GM12878 (cell line): ENCODE data around the gene MYOZ2. TPM values are rescaled to one million over a fixed set of nuclear protein-coding genes. Genes with fewer than 3 reads are reported as not detected.

Experiments used
- ATAC-seq: fragments of 200-7000 bp; cut with Tn5 transposase; 3 replicates; pipeline ENCODE4 v1.9.1; 2020; ENCODE audit warnings: mild to moderate bottlenecking, moderate library complexity
- BruUV-seq: library from RNA; stranded (reverse); fragments of 400-500 nt; replicated peaks from 2 replicates; lab custom pipeline; 2021; lab: Mats Ljungman, UMichigan
- CTCF ChIA-PET: fragments of 300-600 bp; sonication (Branson Sonifier 250); formaldehyde crosslinking; extraction: SDS; loops from one replicate; lab custom pipeline; 2021; ENCODE audit warnings: inconsistent platforms; lab: Yijun Ruan, JAX
- POLR2A ChIA-PET: fragments of 350-600 bp; formaldehyde crosslinking; extraction: SDS; loops from one replicate; lab custom pipeline; 2021; ENCODE audit warnings: inconsistent platforms; lab: Charles Lee
- RAD21 ChIA-PET: fragments of 300-600 bp; sonication (Branson Sonifier 250); formaldehyde crosslinking; loops from one replicate; lab custom pipeline; 2023; ENCODE audit warnings: antibody characterized with exemption; ENCODE audit not compliant: unreplicated experiment; lab: Charles Lee
- SMC1A ChIA-PET: fragments of 300-600 bp; sonication (Branson Sonifier 250); formaldehyde crosslinking; loops from one replicate; lab custom pipeline; 2023; ENCODE audit not compliant: unreplicated experiment, uncharacterized antibody; lab: Charles Lee
- DNase-seq: peaks from one replicate; pipeline ENCODE4 v3.0.0-alpha.2; 2011; ENCODE audit warnings: low read depth, low spot score
- FAIRE-seq: peaks from 3 replicates; lab custom pipeline; 2011; peaks lifted over from hg19 to GRCh38; lab: Jason Lieb, UNC
- H2AFZ ChIP-seq: 2 replicates; pipeline ENCODE4 v1.6.0; 2011; ENCODE audit warnings: low read depth, low read length, control low read depth; ENCODE audit not compliant: control insufficient read depth
- H3K27ac ChIP-seq: 2 replicates; pipeline ENCODE4 v1.5.1; 2011; ENCODE audit warnings: control low read depth; ENCODE audit not compliant: control insufficient read depth, insufficient read depth
- H3K27me3 ChIP-seq, 2 experiments: replicated peaks in 1 of 2; 2 replicates each; pipeline versions ENCODE4 v1.6.0 to v1.6.1; 2011; ENCODE audit warnings: low read length in 1 of 2; ENCODE audit not compliant: control insufficient read depth in 2 of 2, insufficient read depth in 2 of 2
- H3K36me3 ChIP-seq, 2 experiments: 2 replicates each; pipeline ENCODE4 v1.5.1; 2011; ENCODE audit warnings: low read length in 1 of 2; ENCODE audit not compliant: control insufficient read depth in 2 of 2, insufficient read depth in 2 of 2
- H3K4me1 ChIP-seq: 2 replicates; pipeline ENCODE4 v1.6.1; 2011; ENCODE audit warnings: mild to moderate bottlenecking, low read length, moderate library complexity, mixed read lengths; ENCODE audit not compliant: control insufficient read depth, insufficient read depth
- H3K4me2 ChIP-seq: 2 replicates; pipeline ENCODE4 v1.6.0; 2011; ENCODE audit warnings: control low read depth; ENCODE audit not compliant: control insufficient read depth, insufficient read depth
- H3K4me3 ChIP-seq: fragments of 200-600 bp; sonication (generic); 2 replicates; pipeline ENCODE4 v1.5.1; 2016
- H3K79me2 ChIP-seq: 2 replicates; pipeline ENCODE4 v1.6.0; 2011; ENCODE audit warnings: low read length; ENCODE audit not compliant: control insufficient read depth, insufficient read depth
- H3K9ac ChIP-seq: 2 replicates; pipeline ENCODE4 v1.8.0; 2011; ENCODE audit warnings: low read length, control low read depth, mixed read lengths; ENCODE audit not compliant: control insufficient read depth, insufficient read depth
- H3K9me3 ChIP-seq: replicated peaks from 3 replicates; pipeline ENCODE4 v1.5.1; 2011; ENCODE audit warnings: mild to moderate bottlenecking, low read length; ENCODE audit not compliant: control insufficient read depth, insufficient read depth
- H4K20me1 ChIP-seq: 2 replicates; pipeline ENCODE4 v1.6.0; 2011; ENCODE audit not compliant: control insufficient read depth, insufficient read depth
- ASH2L ChIP-seq: fragments of 300-600, 200-600 bp; sonication (generic); IDR thresholded peaks from 2 replicates; pipeline ENCODE4 v1.6.1; 2017; ENCODE audit warnings: low read depth, mild to moderate bottlenecking, borderline replicate concordance
- BRCA1 ChIP-seq: IDR thresholded peaks from 2 replicates; pipeline ENCODE4 v1.6.1; 2011; ENCODE audit warnings: low read depth, low read length, improper control_type of control experiment
- E2F8 ChIP-seq: fragments of 450-650 bp; IDR thresholded peaks from 2 replicates; pipeline ENCODE4 v1.6.1; 2018; ENCODE audit warnings: mild to moderate bottlenecking, low read depth, moderate library complexity; ENCODE audit not compliant: partially characterized antibody
- EGR1 ChIP-seq, 2 experiments: IDR thresholded peaks; 1 replicate in 1 of 2; 2 replicates in 1 of 2; pipeline ENCODE4 v1.6.1; 2011 to 2012; ENCODE audit warnings: low read depth in 2 of 2, low read length in 2 of 2, borderline replicate concordance in 1 of 2, mild to moderate bottlenecking in 1 of 2, moderate library complexity in 1 of 2
- GABPA ChIP-seq: IDR thresholded peaks from 2 replicates; pipeline ENCODE4 v1.6.1; 2014; ENCODE audit warnings: antibody characterized with exemption, low read depth, mild to moderate bottlenecking, inconsistent platforms
- PBX3 ChIP-seq: IDR thresholded peaks from 2 replicates; pipeline ENCODE4 v1.6.1; 2011; ENCODE audit warnings: mild to moderate bottlenecking, low read depth, low read length, moderate library complexity; ENCODE audit not compliant: insufficient replicate concordance
- PKNOX1 ChIP-seq: fragments of 450-650 bp; IDR thresholded peaks from 2 replicates; pipeline ENCODE4 v1.6.1; 2016; ENCODE audit warnings: mild to moderate bottlenecking
- RELA ChIP-seq: fragments of 450-650 bp; IDR thresholded peaks from 2 replicates; pipeline ENCODE4 v1.8.0; 2014; ENCODE audit warnings: borderline replicate concordance; ENCODE audit not compliant: partially characterized antibody
- REST ChIP-seq: IDR thresholded peaks from 2 replicates; pipeline ENCODE4 v1.6.1; 2012; ENCODE audit warnings: mild to moderate bottlenecking, low read depth, low read length
- RUNX3 ChIP-seq: IDR thresholded peaks from 2 replicates; pipeline ENCODE4 v1.6.1; 2012; ENCODE audit warnings: low read length, inconsistent platforms
- SMARCA5 ChIP-seq: fragments of 450-650 bp; IDR thresholded peaks from 2 replicates; pipeline ENCODE4 v1.6.1; 2017; ENCODE audit warnings: mild to moderate bottlenecking
- TAF1 ChIP-seq: IDR thresholded peaks from 2 replicates; pipeline ENCODE4 v1.6.1; 2011; ENCODE audit warnings: mild to moderate bottlenecking, low read depth, low read length, borderline replicate concordance
- WGBS: methylation state at CpG from one replicate; pipeline ENCODE4 v1.1.6; 2016; ENCODE audit warnings: low lambda C conversion rate; ENCODE audit not compliant: insufficient replicate concordance, insufficient coverage; ENCODE audit errors: missing lambda C conversion rate; 5-methylcytosine and 5-hydroxymethylcytosine counted together
- in situ Hi-C: fragments of 300-500 bp; cut with MboI; formaldehyde crosslinking; loops from 9 replicates; pipeline ENCODE4 v1.14.3; 2018; ENCODE audit warnings: mixed read lengths
- intact Hi-C: fragments of 100-400 bp; cut with micrococcal nuclease; formaldehyde crosslinking; loops from one replicate; pipeline ENCODE4 v1.14.2; 2022; ENCODE audit not compliant: unreplicated experiment
- polyA plus RNA-seq, 11 experiments: library from polyadenylated mRNA; depleted of rRNA in 4 of 11; unstranded in 6 of 11; stranded (reverse) in 5 of 11; fragments of >200 nt; fragmentation: Nextera tagmentation in 4 of 11; fragmentation: Illumina TruSeq in 1 of 11; extraction: Ambion mirVana in 4 of 11; extraction: Trizol in 1 of 11; gene quantifications; 1 replicate in 1 of 11; 2 replicates in 10 of 11; pipeline versions ENCODE4 v1.2.1 to v1.2.3, GENCODE V29; 2011 to 2016; ENCODE audit warnings: inconsistent platforms in 2 of 11, missing spikeins in 2 of 11, low read depth in 1 of 11
- total RNA-seq, 4 experiments: library from RNA; depleted of rRNA in 3 of 4; stranded (reverse); fragments of >200 nt in 3 of 4; fragmentation: Illumina TruSeq in 1 of 4; extraction: Trizol in 1 of 4; gene quantifications; 2 replicates each; pipeline versions ENCODE4 v1.2.1 to v1.2.3, GENCODE V29; 2013 to 2021

MYOZ2 gene
- total and polyA plus RNA-seq, 10 of the 15 experiments (the other 5 are each of a cell fraction or from before 2014, with no cell fraction given): not detected

- no peak for TF ChIP-seq E2F8
- no peak for TF ChIP-seq BRCA1
- no peak for TF ChIP-seq ASH2L
Measured at GRCh38 chr4:119211867-119212233, 76.2 kb downstream of the MYOZ2 start (continued).

- peaks cover 0 to 2% of the 10 kb centered on the region in 2 experiments; a peak in 1 of 4 replicates for H3K27me3 ChIP-seq
- no TSS peak for BruUV-seq
- peak within 1 kb of the TSS; percentile 59 for H3K9ac ChIP-seq
- H3K79me2 ChIP-seq: no peaks in the 10 kb centered on the region
- peak within 1 kb of the TSS; percentile 98 for H2AFZ ChIP-seq
- RAD21 ChIA-PET: interaction anchor here (1.1 kb wide), 1 partner anchor 88 kb away, joined by 3 read pairs; a partner anchor contains a TSS
- FAIRE-seq (peak; percentile 52), DNase-seq (peak; percentile 71), ATAC-seq (peak; percentile 96)
- no peaks in the 10 kb centered on the region; the same call in 1 of the 2 replicates for H3K4me1 ChIP-seq
- H3K4me3 ChIP-seq: peak within 1 kb of the TSS; percentile 76
- intact Hi-C loops: loop anchor here (5.0 kb wide), 1 partner anchor 75 kb away; no protein-coding TSS in a partner anchor
- in situ Hi-C loops: no loop called here
- H3K9me3 ChIP-seq: no peaks in the 10 kb centered on the region
- under 1% methylated on average over 53 of the region's 55 CpGs for WGBS
- POLR2A ChIA-PET: interaction anchor here (1.2 kb wide), 1 partner anchor 246 kb away, joined by 3 read pairs; no protein-coding TSS in a partner anchor
- no peaks in the 10 kb centered on the region for H4K20me1 ChIP-seq
- H3K4me2 ChIP-seq: peak within 1 kb of the TSS; percentile 98
- peak within 1 kb of the TSS; percentile 6; the same call in 1 of the 2 replicates for H3K27ac ChIP-seq
- H3K36me3 ChIP-seq: no peaks in the 10 kb centered on the region
- SMC1A ChIA-PET: interaction anchor here (1.4 kb wide), 1 partner anchor 87 kb away, joined by 5 read pairs; a partner anchor contains a TSS
- CTCF ChIA-PET: interaction anchor here (0.7 to 1.5 kb wide), 3 partner anchors 88 to 844 kb away, joined by 3 to 4 read pairs (median 4); a partner anchor contains a TSS
- TF ChIP-seq RELA (no peak), PBX3 (peak; percentile 7), TAF1 (peak; percentile 69; the same call in 1 of the 2 replicates), SMARCA5 (no peak), PKNOX1 (peak; percentile 37), EGR1 (IDR thresholded peaks at IDR 0.05; ENCODE audit: borderline replicate concordance in 1 of 2, low read depth in 2 of 2, low read length in 2 of 2) (no peak), REST (no peak), RUNX3 (peak; percentile 33; the same call in 1 of the 2 replicates), GABPA (no peak)
Measured at GRCh38 chr4:119212234-119212963, 76.8 kb downstream of the MYOZ2 start, which contains the start of gene USP53. Gene USP53 (plus strand): TSS chr4:119212713. CDS start chr4:119239760, 27,047 bp downstream.
